ENCODE results near the gene ZNF726.

DNA sequence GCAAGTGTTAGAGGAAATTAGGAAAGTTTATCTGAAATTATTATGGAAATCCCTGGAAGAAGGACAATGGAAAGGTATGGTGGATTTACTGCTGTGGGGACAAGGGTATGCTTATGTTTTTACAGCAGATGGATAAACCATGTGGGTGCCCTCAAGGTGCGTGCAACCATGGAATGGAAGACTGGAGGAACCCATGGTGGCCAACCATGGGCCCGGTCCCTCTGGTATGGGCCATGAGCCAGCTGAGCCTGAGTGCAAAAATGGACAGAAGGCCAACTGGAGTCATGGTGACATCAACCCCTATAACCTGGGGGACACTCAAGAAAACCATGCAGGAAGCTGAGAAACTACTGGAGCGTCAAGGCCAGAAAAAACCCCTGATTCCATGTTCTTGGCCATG lies 46.1 kb upstream of the ZNF726 start:
- no peak for TF ChIP-seq EZH2 (IDR thresholded peaks at IDR 0.05; ENCODE audit: insufficient read depth, poor library complexity, severe bottlenecking)
- TF ChIP-seq EZH2phosphoT487 (IDR thresholded peaks at IDR 0.05; ENCODE audit: insufficient read depth, low read depth) = no peak
